GM21515 (cell line): Measurements from ENCODE around the gene ARHGAP1.

Experiments used
- ATAC-seq: cut with Tn5 transposase; IDR thresholded peaks from one replicate; pipeline ENCODE4 v1.9.1; 2021; ENCODE audit not compliant: unreplicated experiment

ARHGAP1 gene

DNA sequence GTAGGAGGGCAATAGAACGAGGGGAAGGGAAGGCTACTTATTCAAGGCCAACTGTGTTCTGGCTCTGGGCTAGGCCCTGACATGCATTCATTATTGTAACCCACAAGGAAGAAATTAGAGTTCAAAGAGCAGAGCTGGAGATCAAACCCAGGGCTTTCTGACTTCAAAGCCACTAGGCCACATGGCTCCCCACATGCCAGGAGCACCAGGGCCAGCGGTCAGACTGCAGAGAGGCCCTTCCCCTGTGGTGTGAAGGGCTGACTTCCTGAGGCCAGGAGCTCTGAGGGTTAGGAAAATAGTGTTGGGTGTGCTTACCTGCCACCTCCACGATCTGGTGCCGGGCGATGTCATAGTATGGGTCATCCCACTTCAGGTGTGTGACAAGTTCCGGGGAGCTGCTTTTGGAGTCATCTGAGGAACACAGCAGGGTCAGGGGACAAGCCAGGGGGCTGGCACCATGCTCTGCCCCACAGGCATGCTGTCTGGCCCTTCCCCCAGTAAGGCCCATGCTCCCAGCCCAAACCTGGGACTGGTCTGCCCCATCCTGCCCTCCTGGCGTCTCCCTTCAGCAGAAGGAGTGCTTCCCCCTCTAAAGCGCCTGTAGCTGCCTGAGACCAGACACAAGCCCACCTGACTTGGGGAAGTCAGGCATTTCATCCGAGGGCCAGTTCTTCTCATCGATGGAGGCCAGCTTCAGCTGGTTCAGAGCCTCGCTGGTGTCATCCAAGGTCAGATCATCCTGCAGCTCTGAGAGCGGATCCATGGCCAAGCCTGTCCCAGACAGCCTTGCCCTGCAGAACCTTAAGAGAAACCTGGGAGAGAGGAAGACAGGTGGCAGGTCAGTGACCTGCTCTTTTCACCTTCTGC, 4.8 kb downstream of the ARHGAP1 start:
- ATAC-seq, result no peak

DNA sequence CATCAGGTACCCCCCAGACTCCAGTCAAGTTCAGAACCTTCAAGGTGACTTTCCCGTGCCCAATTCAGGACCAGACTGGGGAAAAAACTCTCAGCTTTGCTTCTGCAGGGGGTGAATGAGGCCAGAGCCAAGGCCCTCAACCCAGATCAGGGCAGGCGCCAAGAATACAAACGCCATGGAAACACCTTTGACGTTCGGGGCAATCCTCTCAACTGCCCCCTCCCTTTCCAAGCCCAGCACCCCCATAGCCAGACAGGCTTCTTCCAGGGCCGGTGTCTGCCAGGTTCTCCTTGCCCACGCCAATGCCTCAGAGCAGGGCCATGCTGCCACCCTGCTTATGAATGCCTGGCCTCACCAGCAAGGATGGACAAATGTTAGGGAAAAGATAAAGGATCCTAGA, 5.8 kb downstream of the ARHGAP1 start:
- no peak for ATAC-seq

DNA sequence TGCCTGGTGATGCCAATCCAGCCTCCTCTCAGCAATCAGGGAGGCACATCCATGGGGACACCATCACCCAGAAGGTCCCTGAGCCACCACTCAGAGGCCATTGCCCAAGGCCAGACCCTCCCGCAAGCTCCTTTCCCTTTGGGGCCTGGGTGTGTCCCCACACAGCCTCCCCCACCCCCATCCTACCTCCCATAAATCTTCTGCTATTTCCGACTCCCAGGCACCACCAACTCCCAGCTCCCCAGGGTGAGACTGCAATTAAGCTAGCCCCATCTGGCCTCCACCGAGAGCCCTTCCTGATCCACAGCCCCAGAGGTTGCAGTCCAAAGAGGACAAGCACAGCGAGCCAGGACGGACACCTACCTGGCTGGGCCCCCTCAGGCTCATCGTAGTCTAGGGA, 6.3 kb downstream of the ARHGAP1 start:
- no peak for ATAC-seq

DNA sequence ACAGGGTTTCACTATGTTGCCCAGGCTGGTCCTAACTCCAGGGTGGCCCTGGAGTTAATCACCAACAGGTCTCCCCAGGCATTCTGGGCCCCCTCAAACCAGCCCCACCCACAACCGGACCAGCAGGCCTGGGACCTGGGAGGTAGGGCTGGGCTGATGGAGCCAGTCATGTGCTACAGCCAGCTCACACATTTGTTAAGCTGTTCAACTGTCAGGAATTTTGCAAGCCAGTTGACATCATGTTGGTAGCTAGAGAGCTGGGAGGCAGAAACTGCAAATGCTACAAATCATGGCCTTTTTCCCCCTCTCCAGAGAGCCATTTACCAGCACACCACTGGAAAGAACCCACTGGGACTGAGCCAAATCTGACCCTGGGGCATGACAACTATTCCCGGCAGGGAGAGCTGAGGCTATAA, 6.8 kb downstream of the ARHGAP1 start:
- no peak for ATAC-seq

DNA sequence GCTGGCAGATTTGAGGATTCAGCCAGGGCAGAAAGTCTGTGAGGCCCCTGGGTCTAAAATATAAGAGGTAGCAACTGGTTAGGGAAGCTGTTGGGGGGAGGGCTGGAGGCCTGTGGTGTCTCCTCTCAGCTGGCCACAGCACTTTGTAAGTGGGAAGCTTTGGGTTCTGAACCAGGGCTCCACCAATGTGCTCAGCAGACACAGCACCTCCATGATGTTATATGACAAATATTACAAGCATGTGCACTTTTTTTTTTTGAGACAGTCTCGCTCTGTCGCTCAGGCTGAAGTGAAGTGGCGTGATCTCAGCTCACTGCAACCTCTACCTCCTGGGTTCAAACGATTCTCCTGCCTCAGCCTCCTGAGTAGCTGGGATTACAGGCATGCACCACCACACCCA, 8.0 kb downstream of the ARHGAP1 start:
- no peak for ATAC-seq

DNA sequence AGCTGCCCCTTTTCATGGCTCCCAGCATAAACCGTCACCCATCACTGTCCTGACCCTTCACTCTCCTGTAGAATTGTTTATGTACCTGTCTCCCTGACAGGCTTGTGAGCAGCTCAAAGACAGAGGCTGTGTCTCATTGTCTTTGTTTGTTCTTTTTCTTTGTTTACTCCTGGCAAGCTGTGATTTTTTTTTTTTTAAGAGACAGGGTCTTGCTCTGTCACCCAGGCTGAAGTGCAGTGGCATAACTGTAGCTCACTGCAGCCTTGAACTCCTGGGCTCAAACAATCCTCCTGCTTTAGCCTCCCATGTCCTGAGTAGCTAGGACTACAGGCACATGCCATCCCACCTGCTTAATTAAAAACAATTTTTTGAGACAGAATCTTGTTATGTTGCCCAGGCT, 9.7 kb downstream of the ARHGAP1 start:
- ATAC-seq, result no peak

DNA sequence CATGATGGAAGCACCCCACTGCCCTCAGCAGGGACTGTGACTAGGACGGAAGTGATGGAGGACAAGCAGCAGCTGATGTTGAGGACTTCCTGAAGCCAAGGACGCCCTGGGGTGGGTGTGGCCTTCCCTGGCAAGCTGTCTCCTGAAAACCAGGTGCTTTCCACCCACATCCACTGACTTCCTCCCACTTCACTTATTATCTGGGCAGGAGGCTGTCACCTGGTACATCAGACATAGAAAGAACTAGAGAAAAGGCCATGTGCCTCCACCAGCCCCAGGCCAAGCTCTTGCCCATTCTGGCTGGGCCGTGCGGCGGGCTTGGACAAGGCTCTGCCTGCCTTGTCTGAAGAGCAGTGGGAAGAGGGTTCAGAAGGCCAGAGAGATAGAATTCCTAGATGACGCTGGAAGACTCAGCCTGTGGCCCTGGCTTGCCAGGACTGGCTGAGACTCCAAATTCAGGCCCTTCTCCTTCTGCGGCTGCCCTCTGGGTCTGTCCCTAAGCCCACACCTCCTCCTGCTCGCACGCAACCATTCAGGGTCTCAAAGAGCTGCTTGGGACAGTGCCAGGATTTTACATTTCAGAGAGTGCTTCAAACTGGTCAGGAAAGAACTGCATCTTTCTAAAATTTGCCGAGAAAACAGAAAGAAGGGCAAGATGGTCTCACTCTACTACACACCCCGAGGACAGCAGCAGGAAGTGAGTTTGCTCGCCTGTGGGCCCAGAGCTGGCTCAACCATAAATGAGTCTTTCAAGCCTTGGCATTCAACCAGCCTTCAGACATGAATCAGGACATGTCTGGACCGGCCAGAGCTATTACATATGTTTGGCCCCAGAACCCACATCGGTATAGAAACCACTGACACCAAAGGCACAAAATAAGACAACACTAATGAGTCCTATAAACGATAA, 13.3 kb downstream of the ARHGAP1 start:
- ATAC-seq, result no peak

DNA sequence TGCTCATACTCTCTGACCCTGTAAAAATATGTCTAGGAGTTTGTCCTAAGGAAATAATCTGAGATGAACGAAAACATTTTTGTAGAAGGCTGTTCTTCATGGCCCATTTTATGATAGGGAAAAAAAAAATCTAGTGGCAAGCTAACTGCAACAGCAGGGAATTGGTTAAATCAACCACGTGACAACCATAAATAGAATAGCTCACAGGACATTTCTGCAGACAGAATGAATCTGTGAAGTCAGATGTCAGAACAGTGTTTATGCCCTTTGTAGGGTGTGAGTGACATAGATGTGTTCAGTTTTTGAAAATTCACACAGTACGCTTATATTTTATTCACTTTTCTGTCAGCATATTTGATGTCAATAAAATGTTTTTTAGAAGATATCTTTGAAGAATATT, 16.1 kb downstream of the ARHGAP1 start:
- ATAC-seq, result no peak

DNA sequence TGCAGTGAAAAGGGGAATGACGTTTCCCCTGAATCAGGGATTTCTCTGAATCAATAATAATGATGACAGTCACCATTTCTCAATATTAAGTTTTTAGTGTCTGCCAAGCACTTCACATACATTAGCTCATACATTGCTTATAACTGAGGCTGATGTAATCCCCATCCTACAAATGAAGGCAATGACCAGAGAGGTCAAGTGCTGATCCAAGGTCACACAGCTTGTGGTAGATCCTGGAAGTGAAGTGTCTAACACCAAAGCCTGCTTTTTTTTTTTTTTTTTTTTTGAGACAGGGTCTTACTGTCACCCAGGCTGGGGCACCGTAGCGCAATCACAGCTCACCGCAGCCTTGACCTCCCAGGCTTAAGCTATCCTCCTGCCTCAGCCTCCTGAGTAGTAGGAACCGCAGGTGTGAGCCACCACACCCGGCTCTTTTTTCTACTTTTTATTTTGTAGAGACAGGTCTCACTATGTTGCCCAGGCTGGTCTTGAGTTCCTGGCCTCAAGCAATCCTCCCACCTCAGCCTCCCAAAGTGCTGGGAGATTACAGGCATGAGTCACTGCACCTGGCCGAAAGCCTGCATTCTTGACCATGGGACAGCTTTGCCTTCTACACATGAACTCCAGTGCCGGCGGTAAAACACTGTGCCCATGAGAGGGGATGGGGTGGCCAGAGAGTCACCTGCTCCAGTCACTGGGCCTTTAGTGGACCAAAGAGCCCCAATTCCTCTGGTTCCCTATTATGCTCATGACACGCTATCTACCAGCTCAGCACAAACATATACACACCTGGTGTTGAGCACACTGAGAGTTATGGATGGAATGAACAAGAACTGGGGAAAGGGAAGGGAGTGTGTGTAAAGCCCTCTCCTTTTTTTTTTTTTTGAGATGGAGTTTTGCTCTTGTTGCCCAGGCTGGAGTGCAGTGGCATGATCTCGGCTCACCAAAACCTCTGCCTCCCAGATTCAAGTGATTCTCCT, 17.4 kb downstream of the ARHGAP1 start:
- ATAC-seq, result no peak

DNA sequence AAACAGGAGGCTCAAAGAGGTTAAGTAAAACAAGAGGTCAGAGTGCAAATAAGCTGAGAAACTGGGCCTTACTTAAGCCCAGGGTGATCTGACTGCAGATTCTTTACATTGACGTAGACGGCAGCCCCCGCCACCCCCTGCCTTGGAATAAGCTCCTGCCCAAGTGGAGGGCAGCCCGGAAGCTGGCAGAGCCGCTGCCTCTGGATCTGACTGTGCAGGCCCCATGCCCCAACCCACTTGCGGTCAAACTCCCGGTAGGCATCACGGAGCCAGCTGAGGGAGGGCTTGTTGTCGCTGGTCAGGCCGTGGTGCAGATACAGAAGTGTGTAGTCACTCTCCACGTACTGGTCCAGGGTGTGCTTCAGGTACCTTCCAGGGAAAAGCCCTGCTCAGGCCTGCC, 18.6 kb downstream of the ARHGAP1 start:
- no peak for ATAC-seq

DNA sequence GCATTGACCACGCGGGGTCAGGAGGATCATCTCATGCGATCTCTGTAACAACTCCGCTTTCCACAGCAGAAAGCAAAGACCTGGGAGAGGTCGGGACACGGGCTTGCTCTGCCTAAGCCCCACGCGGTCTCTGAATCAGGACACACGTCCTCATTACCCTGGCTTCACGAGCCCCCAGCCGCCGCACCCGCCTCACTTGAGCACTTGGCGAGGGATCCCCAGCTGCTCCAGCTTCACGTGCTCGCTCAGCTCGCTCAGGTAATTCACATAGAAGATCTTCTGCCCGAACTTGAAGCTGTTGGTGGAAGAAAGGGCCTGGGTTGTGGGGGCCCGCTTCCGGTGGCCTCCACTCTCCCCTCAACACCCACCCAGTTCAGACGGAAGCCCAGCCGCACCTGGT, 19.6 kb downstream of the ARHGAP1 start:
- no peak for ATAC-seq

DNA sequence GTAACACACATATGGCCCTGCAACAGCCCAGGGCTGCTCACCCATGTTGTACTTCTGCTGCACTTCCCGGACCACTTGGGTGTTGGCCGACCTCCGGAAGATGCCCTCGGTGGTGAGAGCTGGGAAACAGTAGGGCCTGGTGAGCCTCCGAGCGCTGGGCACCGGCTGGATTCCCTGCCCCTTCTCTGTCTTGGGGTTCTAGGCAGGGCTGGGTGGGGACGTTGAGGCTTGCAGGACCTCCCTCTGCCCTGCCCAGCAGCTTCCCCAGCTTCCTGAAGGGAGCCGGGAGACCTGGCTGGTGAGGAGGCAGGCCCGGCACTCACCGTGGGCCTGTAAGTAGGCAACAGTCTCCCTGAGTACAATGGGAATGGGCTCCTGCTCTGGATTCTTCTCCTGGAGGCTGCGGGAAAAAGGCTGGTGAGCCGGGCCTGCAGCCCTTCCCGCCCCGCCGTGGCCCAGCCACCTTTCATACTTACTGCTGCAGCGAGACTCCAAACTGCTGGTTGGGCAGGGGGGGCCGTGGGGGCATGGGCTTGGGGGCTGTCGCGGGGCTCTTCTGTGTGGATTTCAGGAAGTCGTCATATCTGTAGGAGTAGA, 20.2 kb downstream of the ARHGAP1 start:
- ATAC-seq, result no peak

DNA sequence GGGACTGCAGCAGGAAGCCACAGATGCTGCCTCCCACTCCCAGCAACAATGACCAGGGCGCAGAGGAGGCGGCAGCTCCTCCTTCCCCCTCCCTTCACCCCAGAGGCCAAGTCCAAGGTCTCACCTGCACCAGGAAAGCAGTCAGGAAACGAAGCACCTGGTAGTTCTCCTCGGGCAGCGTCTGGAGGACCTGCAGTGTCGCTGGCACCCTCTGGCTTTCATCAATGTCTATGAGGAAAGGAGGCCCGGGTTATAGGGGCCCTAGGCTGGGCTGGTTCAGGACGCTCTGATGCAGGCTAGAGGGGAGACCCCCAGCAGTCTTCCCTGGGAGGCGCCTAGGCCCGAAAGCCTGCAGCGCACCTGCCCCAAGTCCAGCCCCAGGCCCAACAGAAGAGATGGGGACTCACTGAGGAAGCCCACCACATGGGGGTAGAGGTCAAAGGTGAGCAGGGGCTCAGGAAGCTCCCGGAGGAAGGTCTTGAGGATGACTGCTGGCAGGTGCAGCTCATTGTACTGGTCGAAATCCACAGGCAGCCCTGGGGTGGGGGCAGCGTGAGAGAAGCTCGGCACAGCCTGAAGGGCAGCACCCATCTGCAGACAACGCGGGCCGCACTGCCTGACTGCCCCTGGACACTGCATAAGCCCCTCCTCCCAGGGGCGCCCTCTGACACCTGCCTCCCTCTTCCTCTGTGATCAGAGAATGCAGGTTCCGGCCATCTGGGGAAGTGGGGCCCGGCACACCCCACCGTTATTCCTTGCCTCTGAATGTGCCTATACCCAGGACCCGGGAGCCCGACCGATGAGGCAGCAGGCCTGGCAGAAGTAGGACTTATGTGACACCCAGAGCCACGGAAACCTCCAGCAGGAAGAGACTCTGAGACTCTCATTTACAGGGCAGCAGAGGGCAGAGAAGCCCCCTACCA, 20.9 kb downstream of the ARHGAP1 start:
- no peak for ATAC-seq

DNA sequence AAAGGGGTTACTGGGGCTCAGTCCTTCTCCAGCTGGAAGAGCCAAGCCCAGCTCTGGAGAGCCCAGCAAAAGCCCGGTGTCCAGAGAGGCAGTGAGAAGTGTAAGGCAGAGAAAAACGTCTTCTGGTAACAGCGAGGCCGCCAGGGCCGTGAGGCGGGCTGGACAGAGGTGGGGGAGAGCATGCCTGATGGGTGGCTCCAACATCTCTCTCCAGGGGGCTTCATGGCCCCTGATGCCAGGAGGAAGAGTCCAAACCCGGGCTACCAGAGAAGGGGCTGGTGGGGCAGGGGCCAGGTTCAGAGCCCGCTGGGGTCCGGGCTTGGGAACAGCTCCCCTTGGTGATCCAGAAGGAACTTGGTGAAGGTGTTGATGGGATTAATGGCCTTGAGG, 21.7 kb downstream of the ARHGAP1 start:
- no peak for ATAC-seq

DNA sequence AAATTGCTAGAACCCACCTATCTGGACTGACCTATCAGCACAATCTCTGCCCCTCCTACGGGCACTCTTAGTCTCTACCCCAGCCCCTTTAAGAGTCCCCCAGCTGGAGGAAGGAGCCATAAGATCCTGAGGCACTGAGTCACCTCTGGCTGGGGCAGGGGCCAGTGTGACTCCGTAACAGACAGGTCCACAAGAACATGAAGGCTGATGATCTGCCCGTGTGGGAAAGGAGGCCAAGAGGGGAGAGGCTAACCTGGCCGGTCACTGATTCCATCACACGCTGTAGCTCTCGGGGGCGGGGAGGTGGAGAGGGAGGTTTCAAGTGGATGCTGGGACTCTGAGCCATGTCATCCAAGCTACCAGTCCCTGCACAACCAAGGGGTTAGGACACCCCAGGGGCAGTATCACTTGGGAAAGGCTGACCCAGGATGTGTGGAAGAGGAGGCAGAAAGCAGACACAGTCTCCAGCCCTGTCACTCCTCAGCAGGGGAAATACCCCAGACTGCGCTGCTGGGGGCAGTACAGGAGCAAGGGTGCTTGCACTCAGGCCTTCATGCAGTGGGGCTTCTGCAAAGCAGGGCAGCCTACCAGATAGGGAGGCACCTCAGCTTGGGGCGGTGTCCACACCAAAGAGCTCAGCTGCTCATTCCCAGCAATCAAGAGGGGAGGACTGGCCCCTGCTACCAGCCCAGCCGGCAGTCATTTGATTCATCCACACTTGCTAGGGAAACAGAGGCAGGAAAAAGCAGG, 22.3 kb downstream of the ARHGAP1 start:
- no peak for ATAC-seq

DNA sequence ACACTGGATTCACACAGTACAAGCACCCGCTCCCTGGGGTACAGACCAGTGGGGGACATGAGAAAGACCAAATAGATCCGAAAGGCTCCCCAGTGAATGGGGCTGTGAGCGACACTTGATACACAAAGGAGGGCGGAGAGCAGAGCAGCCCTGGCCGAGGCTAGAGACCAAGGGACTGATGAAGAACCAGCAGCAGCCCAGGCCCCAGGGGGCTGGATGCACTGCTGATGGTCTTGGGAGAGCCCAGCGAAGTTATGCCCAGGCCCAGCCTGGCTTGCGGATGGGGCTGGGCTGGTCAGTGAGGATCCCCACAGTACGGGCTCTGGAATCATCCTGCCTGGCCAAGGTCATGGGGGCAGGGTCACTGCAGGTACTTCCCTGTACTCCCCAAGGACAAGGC, 23.2 kb downstream of the ARHGAP1 start:
- no peak for ATAC-seq

DNA sequence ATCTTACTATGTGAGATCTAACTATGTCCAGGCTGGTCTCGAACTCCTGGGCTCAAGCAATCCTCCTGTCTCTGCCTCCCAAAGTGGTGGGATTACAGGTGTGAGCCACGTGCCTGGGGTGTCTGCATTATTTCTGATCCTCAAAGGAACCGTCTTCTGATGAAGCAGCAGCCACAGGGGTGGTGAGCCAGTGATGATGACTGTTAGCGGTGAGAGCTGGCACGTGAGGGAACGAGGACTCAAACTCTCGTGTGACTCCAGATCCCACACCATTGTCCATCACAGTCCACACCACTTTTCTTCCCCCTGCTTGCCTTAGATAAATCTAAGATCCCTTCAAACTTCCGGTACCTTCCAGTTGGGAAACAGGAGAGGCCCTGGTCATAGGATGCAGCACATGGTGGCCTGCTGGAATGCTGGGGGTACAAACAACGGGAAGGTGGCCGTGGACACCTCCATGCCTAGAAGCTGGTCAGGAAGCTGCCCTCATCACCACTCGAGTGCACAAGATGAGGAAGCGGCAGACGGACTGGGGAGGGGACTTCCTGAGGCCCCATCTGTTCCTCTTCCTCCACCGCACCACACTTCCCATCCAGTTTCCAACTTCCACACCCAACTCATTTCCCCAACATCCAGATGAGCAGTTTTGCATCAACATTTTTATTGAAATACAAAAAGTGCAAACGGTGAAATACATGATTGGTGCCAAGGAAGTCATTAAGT, 23.8 kb downstream of the ARHGAP1 start:
- no peak for ATAC-seq

DNA sequence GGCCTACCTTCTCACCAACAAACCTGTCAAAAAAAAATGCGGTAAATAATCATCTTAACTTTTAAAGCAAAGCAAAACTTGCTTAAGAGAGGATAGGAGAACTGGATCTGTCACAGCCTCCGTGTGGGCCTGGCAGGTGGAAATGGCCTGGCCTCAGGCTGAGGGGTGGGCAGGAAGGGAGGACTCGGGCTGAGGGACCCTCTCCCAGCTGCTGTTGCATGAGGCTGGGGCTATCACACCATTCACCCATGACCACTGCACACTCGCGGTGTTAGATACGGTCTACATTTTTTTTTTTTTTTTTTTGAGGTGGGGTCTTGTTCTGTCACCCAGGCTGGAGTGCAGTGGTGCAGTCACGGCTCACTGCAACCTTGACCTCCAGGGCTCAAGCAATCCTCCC, 24.5 kb downstream of the ARHGAP1 start:
- no peak for ATAC-seq
